CD4-positive, alpha-beta T cell (primary cell): Measurements from ENCODE around the gene MFSD2A. TPM values are rescaled to one million over a fixed set of nuclear protein-coding genes. Genes with fewer than 3 reads are reported as not detected.

Source experiments
- ATAC-seq: fragments of 200-7000 bp; cut with Tn5 transposase; one replicate; pipeline ENCODE4 v1.10.0; 2022; ENCODE audit warnings: mild to moderate bottlenecking; ENCODE audit not compliant: poor library complexity
- CTCF ChIA-PET: fragments of 350-600 bp; sonication (Branson Sonifier 250); formaldehyde crosslinking; loops from one replicate; lab custom pipeline; 2021; ENCODE audit warnings: antibody characterized with exemption, inconsistent platforms; lab: Charles Lee
- POLR2A ChIA-PET: fragments of 350-600 bp; sonication (Branson Sonifier 250); formaldehyde crosslinking; loops from one replicate; lab custom pipeline; 2021; ENCODE audit warnings: antibody characterized with exemption, inconsistent platforms; lab: Charles Lee
- DNase-seq, 14 experiments: peaks; one replicate each; pipeline ENCODE4 v3.0.0-alpha.2; 2013 to 2020; ENCODE audit warnings: mixed read lengths in 2 of 14
- H3K27ac ChIP-seq, 2 donors: one replicate each; pipeline versions ENCODE4 v1.5.1 to v1.7.0; 2013; ENCODE audit warnings: low read length in 2 of 2, low read depth in 1 of 2, mild to moderate bottlenecking in 1 of 2
- H3K27me3 ChIP-seq, 2 experiments: 1 replicate in 1 of 2; 2 replicates in 1 of 2; pipeline versions ENCODE4 v1.6.1 to v1.7.0; 2013; ENCODE audit warnings: low read length in 2 of 2, control low read depth in 1 of 2, mild to moderate bottlenecking in 1 of 2, moderate library complexity in 1 of 2; ENCODE audit not compliant: insufficient read depth in 2 of 2, control insufficient read depth in 1 of 2
- H3K36me3 ChIP-seq: one replicate; pipeline ENCODE4 v1.6.1; 2013; ENCODE audit warnings: low read length, control low read depth; ENCODE audit not compliant: insufficient read depth
- H3K4me1 ChIP-seq: one replicate; pipeline ENCODE4 v1.6.1; 2013; ENCODE audit warnings: low read length, control low read depth; ENCODE audit not compliant: insufficient read depth
- H3K4me3 ChIP-seq: one replicate; pipeline ENCODE4 v1.5.1; 2013; ENCODE audit warnings: mild to moderate bottlenecking, low read length, moderate library complexity
- H3K9me3 ChIP-seq, 2 experiments: 1 replicate in 1 of 2; 2 replicates in 1 of 2; pipeline versions ENCODE4 v1.6.1 to v1.7.0; 2013; ENCODE audit warnings: low read length in 2 of 2, mild to moderate bottlenecking in 2 of 2, control low read depth in 1 of 2, moderate library complexity in 1 of 2; ENCODE audit not compliant: control insufficient read depth in 1 of 2, insufficient read depth in 1 of 2
- H3K27ac Mint-ChIP-seq: one replicate; pipeline ENCODE4 v1.8.0; 2020; ENCODE audit warnings: mixed read lengths
- H3K27me3 Mint-ChIP-seq: one replicate; pipeline ENCODE4 v1.8.0; 2021; ENCODE audit warnings: mixed read lengths
- H3K36me3 Mint-ChIP-seq: one replicate; pipeline ENCODE4 v1.8.0; 2021; ENCODE audit warnings: low read depth, mixed read lengths
- H3K4me1 Mint-ChIP-seq: one replicate; pipeline ENCODE4 v1.8.0; 2021; ENCODE audit warnings: low read depth, mixed read lengths
- H3K4me3 Mint-ChIP-seq: one replicate; pipeline ENCODE4 v1.8.0; 2020; ENCODE audit warnings: mild to moderate bottlenecking, mixed read lengths
- H3K9me3 Mint-ChIP-seq: one replicate; pipeline ENCODE4 v1.8.0; 2020; ENCODE audit warnings: mixed read lengths
- CTCF ChIP-seq: fragments of 200-600 bp; IDR thresholded peaks from one replicate; pipeline ENCODE4 v1.8.0; 2022; ENCODE audit warnings: antibody characterized with exemption, mild to moderate bottlenecking
- intact Hi-C, 2 experiments: fragments of 100-400 bp; cut with DNase I in 1 of 2; cut with micrococcal nuclease in 1 of 2; formaldehyde crosslinking; loops; one replicate each; pipeline versions ENCODE4 v1.15.1 to v1.9.0; 2023 to 2025; cut with DNase I, micrococcal nuclease
- total RNA-seq, 174 experiments: library from RNA in 2 of 174; stranded (reverse) in 2 of 174; gene quantifications; one replicate each; pipeline ENCODE4 v1.2.3 and lab custom pipeline; 2021 to 2026

Gene MFSD2A
- total RNA-seq, 2 experiments from 2014 or later, result 2.5 to 2.7 TPM

GRCh38 chr1:39977202-39977601 is 22.3 kb downstream of the MFSD2A start:
- intact Hi-C loops, result loop anchor here in 1 of 2 experiments (10.0 kb wide), 1 partner anchor 58 kb away; no protein-coding TSS in a partner anchor
- DNase-seq, result no peak
- no peaks in the 10 kb centered on the region for H3K27me3 ChIP-seq
- POLR2A ChIA-PET, result no interaction called here
- no peaks in the 10 kb centered on the region for H3K9me3 Mint-ChIP-seq
- no peaks in the 10 kb centered on the region for H3K9me3 ChIP-seq
- H3K27ac Mint-ChIP-seq, result no peak overlapping the region
- TF ChIP-seq CTCF, result no peak
- H3K4me1 ChIP-seq, result peaks cover 5% of the 10 kb centered on the region
- no peak for ATAC-seq
- no peaks in the 10 kb centered on the region for H3K36me3 Mint-ChIP-seq
- no peak overlapping the region for H3K27ac ChIP-seq
- H3K4me3 Mint-ChIP-seq, result no peak overlapping the region
- H3K36me3 ChIP-seq, result no peaks in the 10 kb centered on the region
- H3K4me3 ChIP-seq, result no peak overlapping the region
- peaks cover 6% of the 10 kb centered on the region for H3K4me1 Mint-ChIP-seq
- CTCF ChIA-PET, result interaction anchor here (1.6 kb wide), 1 partner anchor 58 kb away, joined by 4 read pairs; no protein-coding TSS in a partner anchor
- H3K27me3 Mint-ChIP-seq, result no peaks in the 10 kb centered on the region

GRCh38 chr1:39979654-39980053 is 24.7 kb downstream of the MFSD2A start:
- CTCF ChIA-PET, result no interaction called here
- no peaks in the 10 kb centered on the region for H3K4me1 ChIP-seq
- no peaks in the 10 kb centered on the region for H3K27me3 ChIP-seq
- no peak for TF ChIP-seq CTCF
- H3K36me3 Mint-ChIP-seq, result no peaks in the 10 kb centered on the region
- H3K4me1 Mint-ChIP-seq, result no peaks in the 10 kb centered on the region
- no peak overlapping the region for H3K27ac ChIP-seq
- H3K9me3 ChIP-seq, result no peaks in the 10 kb centered on the region
- H3K4me3 ChIP-seq, result no peak overlapping the region
- DNase-seq, result no peak
- H3K36me3 ChIP-seq, result no peaks in the 10 kb centered on the region
- intact Hi-C loops, result loop anchor here in 1 of 2 experiments (10.0 kb wide), 1 partner anchor 55 kb away; no protein-coding TSS in a partner anchor
- no peak overlapping the region for H3K4me3 Mint-ChIP-seq
- no peak overlapping the region for H3K27ac Mint-ChIP-seq
- no peaks in the 10 kb centered on the region for H3K27me3 Mint-ChIP-seq
- ATAC-seq, result no peak
- no peaks in the 10 kb centered on the region for H3K9me3 Mint-ChIP-seq
- POLR2A ChIA-PET, result no interaction called here

- H3K27me3 ChIP-seq, result no peaks in the 10 kb centered on the region
- no peaks in the 10 kb centered on the region for H3K36me3 ChIP-seq
- DNase-seq, result no peak
- Mint-ChIP-seq H3K27me3 (no peaks in the 10 kb centered on the region), H3K4me3 (no peak overlapping the region), H3K9me3 (no peaks in the 10 kb centered on the region), H3K36me3 (no peaks in the 10 kb centered on the region), H3K27ac (no peak overlapping the region), H3K4me1 (no peaks in the 10 kb centered on the region)
- intact Hi-C loops, result no loop called here
- no peak for ATAC-seq
- ChIA-PET POLR2A (no interaction called here), CTCF (no interaction called here)
- H3K4me3 ChIP-seq, result no peak overlapping the region
- no peaks in the 10 kb centered on the region for H3K9me3 ChIP-seq
- H3K27ac ChIP-seq, result no peak overlapping the region
- TF ChIP-seq CTCF, result no peak
- no peaks in the 10 kb centered on the region for H3K4me1 ChIP-seq
Observed at GRCh38 chr1:39980555-39981313, 25.8 kb downstream of the MFSD2A start.
